HG03432 (cell line): ENCODE data around the gene DCAF11.

Experiments used
- ATAC-seq: cut with Tn5 transposase; IDR thresholded peaks from one replicate; pipeline ENCODE4 v1.9.1; 2021; ENCODE audit warnings: mild to moderate bottlenecking, moderate library complexity; ENCODE audit not compliant: unreplicated experiment

Gene DCAF11

DNA sequence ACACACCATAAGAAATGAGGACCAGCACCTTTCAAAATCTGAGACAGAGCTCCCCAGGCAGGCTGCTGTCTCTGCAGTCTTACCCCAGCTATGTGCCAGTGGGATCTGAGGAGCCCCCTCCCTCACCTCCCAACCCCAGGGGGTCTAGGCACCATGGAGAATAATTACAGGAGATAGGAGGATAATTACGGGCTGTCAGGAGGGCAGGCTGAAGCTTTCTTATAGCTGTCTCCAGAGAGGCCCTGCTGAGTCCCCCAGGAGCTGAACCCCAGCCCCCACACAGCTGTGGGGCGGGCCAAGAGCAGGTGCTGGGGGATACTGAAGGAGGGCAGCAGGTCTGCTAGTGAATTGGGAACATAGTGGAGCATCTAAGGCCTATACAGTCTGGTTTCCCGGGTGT, 36.4 kb upstream of the DCAF11 start:
- ATAC-seq: no peak

DNA sequence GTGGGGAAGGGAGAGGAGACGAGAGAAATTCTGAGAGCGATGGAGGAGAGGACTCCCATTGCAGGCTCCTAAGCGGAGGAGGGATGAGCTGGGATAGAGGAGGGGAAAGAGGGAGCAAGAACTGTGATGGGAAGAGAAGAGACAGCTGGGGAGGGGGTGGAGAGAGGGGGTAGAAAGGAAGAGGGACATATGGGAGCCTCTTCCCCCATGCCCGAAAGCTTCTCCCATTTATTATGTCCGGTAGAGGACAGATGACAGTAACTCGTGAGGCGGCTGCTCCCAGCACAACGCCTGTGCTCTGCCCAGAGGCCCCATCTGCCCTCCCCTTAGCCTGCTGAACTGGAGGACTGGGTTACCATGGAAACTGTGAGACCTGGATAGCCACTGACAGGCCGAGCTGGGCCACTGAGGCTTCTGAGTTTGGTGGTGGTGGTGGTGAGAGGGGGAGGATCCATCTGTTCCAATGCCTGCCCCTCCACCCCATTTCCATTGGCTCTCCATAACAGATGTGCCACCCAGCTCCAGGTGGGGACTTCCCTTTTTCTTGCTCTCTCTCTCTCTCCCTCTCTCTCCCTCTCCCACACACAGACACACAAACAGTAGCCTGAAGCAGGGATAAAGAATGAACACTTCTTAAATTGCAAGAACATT, 35.0 kb upstream of the DCAF11 start:
- ATAC-seq: no peak

DNA sequence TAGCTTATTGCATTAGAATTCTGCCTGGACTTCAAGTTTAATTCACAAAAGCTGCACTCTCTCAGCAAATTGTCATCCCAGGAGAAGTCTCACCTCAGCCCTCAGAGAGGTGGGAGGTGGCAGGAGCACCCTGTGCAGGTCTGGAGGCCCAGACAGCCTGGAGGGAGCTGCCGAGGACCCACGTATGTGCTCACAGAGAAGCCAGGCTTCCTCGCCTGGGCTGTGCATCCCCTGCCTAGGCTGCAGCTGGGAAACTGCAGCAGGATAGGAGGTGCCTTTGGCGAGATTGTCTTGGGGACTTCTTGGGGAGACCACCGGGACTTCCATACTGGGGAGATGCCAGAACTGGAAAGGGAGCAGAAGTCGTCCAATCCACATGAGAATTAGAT, 34.4 kb upstream of the DCAF11 start:
- ATAC-seq: no peak

DNA sequence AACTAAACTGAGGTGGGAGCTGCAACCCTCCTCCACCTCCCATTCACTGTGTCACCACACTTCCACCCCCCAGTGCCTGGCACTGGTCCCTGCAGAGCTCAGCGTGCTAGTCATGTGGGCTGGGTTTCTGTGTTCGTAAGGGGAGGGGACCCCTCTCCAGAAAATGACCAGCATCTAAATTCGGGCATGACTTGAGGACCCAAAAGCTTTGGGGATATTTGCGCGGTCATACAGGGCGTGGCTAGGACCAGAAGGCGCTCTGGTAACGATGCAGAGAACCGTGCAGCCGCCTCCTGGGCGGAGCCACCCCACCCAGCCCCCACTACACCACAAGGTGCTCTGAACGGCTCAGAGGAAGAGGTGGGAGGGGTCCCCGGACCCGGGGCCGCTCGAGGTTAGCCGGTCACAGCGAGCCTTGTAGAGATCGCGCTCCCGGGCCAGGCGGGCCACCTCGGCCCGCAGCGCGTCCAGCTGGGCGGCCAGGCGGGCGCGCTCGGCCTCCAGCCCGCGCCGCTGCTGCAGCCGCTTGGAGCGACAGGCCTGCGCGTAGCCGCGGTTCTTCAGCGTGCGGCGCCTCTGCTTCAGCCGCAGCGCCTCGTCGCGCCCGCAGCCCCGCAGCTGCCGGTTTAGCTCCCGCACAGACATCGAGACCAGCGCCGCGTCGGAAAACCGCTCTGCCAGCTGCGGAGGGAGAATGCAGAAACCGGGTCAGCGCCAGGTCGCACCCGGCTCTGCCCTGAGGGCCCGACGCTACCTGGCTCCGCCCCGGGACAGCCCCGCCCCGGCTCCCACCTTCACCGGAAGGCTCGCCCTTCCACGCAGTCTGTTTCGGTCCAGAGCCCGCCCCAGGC, 33.5 kb upstream of the DCAF11 start:
- ATAC-seq: peak; percentile 91

DNA sequence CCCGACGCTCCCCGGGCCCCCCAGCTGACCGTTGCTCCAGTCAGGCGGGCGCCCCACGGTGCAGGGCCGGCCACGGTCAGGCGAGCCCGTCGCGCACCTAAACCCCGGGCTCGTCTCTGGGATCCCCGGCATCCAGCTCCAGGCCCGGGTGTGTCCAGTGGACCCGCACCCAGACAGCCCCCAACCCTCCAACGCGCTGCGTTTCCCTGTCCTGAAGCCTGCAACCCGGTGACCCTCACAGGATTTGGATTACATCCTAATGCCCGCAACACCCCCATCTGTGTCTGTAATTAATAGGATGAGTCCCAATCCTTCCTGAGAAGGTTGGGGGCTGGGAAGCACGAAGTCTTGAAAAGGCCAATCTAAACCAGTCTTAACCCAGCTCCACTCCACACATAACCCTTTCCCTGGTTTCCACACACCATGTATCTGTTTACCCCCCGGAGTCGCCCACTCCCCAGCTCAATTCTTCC, 32.8 kb upstream of the DCAF11 start:
- no peak for ATAC-seq

DNA sequence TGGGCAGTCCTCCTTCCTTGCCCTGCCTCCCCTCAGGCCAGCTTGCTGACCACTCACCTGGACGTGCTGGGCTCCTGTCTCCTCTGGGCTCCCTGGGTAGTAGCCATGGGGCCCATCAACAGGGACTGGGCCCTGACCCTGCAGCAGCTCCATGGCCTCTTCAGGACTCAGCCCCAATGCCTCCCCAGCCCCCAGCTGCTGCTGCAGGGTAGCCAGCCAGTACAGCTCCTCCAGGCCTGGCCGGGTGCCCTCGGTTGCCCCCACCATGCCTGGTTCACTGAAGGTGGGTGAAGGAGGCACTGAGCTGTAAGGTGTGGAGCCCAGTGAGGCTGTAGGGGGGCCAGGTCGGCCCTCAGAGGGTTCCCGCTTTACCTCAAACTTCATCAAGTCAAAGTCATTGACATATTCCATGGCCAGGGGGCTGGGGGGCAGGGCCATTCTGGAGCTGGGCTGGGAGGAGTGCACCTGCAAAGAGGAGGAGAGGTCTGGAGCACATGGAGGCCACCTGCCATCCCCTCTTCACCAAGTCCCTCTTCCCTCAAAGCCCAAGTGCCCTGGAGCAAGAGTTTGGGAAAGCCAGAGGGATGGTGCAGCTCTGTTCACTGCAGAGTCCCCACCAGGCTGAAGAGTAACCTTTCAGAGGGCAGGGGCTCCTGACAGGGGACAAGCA, 32.0 kb upstream of the DCAF11 start:
- ATAC-seq: no peak

DNA sequence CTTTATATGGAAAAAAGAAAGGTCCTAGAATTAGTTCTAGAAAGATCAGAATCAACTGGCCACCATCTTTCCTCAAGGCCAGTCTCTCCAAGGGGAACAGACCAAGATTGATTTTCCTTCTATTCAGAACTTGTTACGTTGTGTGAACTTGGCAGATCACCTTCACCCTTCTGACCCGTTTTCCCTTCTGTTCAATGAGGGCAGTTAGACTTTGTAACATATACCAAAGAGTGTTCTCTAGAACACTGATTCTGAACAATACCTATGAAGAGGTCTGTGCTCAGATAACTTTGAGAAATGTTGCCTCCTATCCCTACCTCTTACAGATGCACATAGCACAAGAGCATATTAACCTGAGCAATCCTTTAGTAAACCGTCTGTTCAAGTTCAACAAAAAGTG, 31.1 kb upstream of the DCAF11 start:
- no peak for ATAC-seq

DNA sequence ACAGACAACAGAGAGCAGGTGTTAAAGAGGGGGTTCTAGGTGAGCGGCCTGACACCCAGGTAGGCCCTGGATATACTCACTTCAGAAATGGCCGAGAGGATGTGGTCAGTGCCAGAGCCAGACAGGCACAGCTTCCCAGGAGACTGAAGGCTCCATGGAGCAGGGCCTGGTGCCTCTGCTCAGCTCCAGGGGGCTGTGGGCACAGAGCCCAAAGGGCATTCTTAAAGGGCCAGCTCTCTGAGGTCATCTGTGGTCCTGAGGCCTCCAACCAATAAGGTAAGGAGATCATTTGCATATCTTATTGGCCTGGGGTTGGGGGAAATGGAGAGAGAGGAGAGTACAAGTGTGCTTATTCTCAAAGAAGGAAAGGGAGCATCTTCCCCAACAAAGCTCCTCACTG, 30.1 kb upstream of the DCAF11 start:
- ATAC-seq: no peak

DNA sequence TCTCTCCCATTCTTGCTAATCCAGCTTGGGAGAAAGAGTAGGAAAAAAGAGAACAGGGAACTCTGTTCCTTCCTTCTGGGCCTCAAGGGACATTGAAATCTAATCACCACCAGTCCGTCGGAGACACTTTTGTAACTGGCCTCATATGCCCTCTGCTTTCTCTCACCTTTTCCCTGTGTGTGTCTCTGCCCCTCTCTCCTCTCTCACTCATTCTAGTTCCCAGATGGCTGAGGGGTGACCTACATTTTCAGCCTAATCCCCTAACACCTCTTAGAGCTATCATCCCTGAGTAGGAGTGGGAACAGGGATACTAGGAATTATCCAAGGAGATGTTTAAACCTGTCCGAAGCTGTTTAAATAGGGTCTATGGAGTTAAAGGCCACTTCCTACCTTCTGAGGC, 29.4 kb upstream of the DCAF11 start:
- ATAC-seq: no peak

DNA sequence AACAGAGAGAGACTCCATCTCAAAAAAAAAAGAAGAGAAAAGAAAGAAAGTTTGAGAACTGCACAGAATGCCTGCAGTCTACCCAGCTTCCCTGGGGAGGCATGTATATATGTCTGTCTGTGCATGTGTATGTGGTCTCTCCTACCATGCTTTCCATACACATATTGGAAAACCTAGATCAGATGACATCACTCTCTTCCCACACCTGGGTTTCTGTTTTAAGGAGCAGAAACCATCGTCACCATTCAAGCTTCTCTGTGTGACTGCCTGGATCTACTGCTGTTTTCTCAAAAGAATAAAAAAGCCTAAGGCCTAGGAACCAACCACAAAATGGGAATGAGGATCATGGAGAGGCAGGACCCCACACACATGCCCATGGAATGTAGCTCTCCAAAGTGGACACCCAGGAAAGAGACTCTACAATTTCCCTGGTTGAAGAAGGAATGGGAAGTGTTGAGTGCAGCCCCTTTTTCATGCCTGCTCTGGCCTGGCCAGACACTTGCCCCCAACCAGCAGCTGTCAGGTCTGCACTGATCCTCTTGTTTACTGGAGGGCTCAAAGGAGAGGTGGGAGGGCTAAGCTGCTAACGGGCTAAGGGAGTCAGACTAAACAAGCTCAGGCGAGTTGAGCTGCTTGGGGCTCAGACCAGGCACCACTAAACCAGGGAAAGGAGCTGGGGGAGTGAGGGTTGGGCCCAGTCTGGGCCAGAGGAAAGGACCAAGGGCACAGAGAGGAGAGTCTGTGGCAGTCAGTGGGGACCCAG, 28.2 kb upstream of the DCAF11 start:
- no peak for ATAC-seq

DNA sequence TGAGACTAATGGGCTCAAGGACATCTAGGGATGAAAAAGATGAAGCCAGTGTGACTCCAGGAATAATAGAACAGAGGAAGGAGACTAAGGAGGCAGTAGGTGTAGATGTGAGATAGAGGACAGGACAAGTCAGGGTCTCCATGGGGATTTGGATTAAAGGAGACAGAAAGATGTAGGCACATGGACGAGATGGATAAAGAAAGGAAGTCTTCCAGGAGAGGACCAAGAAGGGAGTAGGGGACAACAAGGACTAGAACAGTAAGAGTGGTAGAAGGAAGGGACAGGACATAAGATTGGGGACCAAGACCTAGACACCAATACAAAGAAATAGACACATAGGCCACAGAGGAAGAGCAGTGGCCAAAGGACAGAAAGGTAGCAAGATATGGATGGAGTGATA, 27.6 kb upstream of the DCAF11 start:
- ATAC-seq: no peak

DNA sequence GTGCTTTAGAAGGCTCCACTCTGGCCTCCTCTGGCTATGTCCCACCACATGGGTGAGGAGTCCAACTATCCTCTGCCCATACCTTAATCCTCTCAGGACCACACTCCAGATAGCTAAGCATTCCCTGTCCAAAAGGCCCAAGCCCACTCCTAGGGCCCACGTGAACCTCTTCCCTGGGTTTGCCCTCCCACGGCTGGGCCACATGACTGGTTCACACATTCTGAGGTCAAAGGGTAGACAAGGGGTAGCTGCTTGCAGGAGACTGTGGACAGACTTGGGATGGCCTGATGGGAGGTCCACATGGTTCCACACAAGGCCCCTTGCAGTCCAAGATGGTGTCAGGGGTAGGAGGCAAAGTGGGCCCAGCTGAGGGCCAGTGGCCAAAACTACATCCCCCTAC, 26.5 kb upstream of the DCAF11 start:
- no peak for ATAC-seq

DNA sequence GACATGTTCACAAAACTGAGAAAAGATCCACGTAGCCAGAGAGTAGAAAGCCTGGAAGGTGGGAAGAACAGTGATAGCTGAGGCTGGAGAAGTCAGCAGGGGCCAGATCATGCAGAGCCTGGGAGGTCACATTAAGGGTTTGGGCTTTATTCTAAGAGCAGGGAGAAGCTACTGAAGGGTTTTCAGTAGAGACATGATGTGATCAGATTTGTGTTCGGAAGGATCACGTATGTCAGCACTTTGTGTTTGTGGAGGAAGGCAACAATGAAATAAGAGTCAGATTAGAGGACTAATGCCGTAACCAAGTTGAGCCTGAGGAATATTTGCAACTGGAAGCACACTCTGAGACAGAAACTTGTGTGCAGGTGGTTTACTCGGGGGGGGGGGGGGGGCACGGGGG, 24.7 kb upstream of the DCAF11 start:
- no peak for ATAC-seq

DNA sequence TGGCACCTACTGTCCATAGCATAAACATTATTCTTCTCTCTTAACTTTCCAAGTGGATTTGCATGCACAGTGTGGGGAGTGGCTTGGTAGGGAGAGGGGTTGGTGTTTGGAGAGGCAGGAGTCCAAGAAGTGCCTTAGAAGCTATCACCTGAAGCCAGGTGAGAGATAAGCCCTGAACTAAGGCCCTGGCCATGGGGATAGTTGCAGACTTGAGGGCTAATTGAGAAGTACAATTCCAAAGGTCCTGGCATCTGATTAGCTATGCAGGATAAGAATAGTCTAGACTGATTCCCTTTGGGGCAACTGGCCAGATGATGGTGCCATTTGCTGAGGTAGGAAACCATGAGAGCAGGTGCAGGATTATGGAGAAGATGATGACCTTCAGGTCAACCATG, 22.5 kb upstream of the DCAF11 start:
- ATAC-seq: no peak

DNA sequence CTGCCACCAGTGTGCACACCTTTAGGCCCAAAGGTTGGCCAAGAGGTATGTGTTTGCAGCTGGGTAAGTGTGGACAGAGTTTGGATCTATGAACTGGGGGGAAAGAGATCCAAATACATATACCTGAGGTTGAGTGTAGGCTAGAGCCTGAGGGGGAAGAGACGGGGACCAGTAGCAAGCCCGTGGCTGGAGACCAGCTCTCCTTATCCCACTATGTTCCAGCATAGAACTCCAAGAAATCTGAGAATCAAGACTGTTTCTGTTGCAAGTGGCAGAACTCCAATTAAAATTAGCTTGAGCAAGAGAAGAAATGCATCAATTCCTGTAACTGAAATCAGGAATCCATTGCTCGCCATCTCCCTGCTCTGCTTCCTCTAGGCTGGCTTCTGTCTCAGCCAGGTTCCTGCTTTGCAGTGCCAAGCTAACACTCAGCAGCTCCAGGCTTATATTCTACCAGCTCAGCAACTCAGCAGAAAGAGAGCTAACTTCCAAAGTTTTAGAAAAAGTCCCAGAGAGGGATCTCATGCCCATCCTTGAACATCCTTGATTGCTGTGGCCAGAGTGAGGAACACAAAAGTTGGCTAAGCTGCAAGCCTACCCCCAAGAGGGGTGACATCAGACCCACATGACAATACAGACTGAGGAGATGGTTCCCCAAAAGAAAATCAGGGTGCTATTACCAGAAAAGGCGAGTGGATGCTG, 21.9 kb upstream of the DCAF11 start:
- no peak for ATAC-seq

DNA sequence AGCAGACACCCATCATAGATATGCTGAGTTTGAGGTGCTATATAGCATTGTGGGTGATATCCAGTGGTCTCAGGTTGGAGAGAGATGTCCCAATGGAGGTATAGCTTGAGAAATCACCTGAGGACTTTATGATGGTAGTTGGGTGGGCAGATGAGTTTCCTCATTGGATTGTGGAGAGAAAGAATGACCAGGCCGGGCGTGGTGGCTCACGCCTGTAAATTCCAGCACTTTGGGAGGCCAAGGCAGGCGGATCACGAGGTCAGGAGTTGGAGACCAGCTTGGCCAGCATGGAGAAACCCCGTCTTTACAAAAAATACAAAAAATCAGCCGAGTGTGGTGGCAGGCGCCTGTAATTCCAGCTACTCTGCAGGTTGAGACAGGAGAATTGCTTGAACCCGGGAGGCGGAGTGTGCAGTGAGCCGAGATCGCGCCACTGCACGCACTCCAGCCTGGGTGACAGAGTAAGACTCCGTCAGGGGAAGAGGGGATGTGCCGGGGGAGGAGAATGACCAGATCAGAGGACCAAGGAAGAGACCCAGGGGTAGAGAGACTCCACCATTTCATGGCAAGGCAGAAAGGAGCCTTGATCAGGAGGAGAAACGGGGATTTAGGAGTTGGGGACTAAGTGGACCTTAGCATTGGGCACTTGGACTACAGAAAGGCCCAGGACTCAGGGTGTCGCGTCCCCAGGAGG, 21.2 kb upstream of the DCAF11 start:
- no peak for ATAC-seq

DNA sequence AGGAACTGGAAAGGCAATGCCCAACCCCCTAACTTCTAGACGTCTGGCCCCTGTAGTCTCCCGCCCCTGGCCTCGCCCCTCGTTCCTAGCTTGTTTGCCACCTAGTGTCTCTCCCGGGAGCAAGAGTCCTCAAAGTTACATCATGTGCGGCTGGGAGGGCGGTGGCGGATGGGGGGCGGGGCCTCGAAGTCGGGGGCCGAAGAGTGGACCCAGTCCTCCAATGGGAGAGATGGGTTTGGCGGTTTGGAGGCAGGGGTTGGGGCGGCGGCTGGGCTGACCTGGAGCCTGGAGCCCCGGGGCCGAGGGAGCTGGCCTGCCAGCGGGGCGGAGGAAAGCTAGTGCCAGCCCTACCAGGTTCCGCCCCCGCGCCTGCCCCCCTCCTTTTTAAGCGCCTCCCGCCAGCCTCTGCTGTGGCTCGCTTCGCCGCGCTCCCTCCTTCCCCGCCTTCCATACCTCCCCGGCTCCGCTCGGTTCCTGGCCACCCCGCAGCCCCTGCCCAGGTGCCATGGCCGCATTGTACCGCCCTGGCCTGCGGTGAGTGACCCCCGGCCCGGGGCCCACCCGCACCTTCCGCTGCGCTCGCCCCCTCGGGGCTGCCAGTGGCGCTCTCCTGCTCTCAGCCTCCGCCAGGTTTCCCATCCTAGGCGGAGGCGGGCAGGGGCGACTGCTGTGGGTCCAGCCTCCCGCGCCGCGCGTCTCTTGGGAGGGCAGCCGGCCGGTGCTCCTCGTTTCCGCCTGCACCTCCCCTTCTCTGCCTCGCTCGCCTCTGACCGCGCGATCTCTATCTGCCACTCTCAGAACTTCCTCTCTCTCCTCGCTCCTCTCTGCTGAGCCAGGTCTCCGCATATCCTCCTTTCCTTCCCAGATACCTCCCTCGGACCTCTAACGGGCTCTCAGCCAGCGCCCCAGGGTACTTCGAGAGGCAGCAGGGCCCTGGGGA, 20.4 kb upstream of the DCAF11 start, which contains the start of gene PCK2:
PCK2 (plus strand) TSS at position 411 of the 940 bp plus-strand sequence; CDS start at position 506, 95 bp downstream.
- ATAC-seq: peak; percentile 65

DNA sequence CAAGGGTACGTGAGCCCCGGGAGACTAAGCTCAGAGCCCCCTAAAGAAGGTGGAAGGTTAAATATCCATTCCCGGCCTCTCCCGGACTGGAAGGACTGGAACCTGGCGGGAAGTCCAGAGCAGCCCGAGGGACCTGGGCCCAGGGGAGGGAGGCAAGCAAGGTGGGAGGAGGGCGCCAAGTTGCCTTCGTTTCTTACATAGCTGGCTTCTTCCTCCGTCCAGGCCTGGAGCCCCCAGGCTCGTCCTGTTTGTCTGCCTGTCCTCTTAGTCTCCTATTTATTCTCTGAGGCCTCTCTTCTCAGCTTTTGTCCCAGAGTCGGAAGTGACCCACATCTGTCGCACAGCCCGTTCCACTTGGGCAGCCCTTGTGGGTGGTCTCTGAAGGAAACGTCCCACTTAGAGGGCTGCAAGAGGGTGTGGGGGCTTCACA, 19.7 kb upstream of the DCAF11 start:
- ATAC-seq: no peak
